DOHH2 (cell line): ENCODE data around the gene FNDC11.

Source experiments
- EZH2phosphoT487 ChIP-seq: fragments of 200-600 bp; sonication (generic); IDR thresholded peaks from 2 replicates; pipeline ENCODE4 v1.6.1; 2017; ENCODE audit warnings: borderline replicate concordance, mild to moderate bottlenecking, antibody characterized with exemption, low read length, moderate library complexity, mixed read lengths
- TF ChIP-seq, protein P1 (sequence below): fragments of 200-600 bp; sonication (generic); IDR thresholded peaks from one replicate; pipeline ENCODE4 v1.5.1; 2014; ENCODE audit warnings: antibody characterized with exemption, mild to moderate bottlenecking, low read depth, low read length; ENCODE audit not compliant: poor library complexity, severe bottlenecking

DNA sequence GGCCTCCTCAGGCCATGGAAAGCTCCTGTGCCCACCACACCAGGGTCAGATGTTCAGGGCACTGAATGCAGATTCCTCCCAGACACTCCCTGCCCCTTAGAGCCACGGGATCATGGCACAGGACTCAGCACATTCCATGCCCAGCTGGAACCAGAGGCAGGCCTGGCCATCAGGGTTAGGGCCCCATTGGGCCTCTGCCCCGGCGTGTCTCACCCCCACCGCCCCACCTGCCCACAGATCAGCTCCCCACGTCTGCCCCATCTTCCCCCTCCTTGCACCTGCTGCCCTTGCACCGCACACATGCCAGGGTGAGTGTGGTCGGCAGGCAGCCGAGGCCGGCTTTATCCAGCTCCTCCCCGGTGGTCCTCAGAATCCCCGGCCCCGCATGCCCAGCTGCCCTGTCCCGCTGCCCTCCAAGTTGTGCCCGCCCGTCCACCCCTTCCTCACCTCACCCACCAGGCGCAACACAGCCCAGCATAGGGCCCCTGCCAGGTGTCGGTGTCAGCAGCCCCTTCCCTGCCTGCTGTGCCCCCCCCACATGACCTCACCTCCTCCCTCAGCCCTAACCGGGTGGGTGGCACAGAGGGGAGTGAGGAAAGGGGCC lies 4.2 kb upstream of the FNDC11 start:
- TF ChIP-seq, protein P1, sequence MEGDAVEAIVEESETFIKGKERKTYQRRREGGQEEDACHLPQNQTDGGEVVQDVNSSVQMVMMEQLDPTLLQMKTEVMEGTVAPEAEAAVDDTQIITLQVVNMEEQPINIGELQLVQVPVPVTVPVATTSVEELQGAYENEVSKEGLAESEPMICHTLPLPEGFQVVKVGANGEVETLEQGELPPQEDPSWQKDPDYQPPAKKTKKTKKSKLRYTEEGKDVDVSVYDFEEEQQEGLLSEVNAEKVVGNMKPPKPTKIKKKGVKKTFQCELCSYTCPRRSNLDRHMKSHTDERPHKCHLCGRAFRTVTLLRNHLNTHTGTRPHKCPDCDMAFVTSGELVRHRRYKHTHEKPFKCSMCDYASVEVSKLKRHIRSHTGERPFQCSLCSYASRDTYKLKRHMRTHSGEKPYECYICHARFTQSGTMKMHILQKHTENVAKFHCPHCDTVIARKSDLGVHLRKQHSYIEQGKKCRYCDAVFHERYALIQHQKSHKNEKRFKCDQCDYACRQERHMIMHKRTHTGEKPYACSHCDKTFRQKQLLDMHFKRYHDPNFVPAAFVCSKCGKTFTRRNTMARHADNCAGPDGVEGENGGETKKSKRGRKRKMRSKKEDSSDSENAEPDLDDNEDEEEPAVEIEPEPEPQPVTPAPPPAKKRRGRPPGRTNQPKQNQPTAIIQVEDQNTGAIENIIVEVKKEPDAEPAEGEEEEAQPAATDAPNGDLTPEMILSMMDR = no peak
- no peak for TF ChIP-seq EZH2phosphoT487
